GM18520 (cell line): ENCODE results near the gene IPMK.
"Not testable (repeated sequence)": the region's sequence is repeated elsewhere in the genome, so short reads cannot be mapped to it uniquely, and the experiment has no call there.

Experiments
- ATAC-seq: cut with Tn5 transposase; IDR thresholded peaks from one replicate; pipeline ENCODE4 v1.9.1; 2021; ENCODE audit not compliant: unreplicated experiment

Gene IPMK

DNA sequence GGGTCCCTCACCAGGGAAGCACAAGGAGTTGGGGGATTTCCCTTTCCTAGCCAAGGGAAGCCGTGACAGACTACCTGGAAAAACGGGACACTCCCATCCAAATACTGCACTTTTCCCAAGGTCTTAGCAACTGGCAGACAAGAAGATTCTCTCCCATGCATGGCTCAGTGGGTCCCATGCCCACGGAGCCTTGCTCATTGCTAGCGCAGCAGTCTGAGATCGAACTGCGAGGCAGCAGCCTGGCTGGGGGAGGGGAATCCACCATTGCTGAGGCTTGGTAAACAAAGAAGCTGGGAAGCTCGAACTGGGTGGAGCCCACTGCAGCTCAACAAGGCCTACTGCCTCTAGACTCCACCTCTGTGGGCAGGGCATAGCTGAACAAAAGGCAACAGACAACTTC lies 37.8 kb downstream of the IPMK start:
- not testable (repeated sequence) for ATAC-seq

DNA sequence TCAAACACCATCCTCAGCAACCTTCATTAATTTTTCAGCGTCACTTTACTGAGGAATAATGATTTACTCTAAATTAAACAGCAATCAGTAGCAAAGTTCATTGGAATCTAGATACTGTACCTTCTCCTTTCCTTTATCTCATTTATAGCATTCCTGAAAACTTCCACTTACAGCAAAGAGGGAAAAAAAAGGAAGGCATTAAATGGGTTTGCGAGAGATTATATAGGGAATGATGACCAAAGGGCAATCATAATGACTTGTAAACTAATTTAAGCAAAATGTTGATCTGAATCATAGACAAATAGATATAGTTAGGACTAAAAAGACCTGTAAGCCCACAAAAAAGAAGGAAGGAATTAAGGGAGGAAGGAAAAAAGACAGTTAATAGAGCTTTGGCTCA lies 42.0 kb downstream of the IPMK start:
- ATAC-seq: no peak

DNA sequence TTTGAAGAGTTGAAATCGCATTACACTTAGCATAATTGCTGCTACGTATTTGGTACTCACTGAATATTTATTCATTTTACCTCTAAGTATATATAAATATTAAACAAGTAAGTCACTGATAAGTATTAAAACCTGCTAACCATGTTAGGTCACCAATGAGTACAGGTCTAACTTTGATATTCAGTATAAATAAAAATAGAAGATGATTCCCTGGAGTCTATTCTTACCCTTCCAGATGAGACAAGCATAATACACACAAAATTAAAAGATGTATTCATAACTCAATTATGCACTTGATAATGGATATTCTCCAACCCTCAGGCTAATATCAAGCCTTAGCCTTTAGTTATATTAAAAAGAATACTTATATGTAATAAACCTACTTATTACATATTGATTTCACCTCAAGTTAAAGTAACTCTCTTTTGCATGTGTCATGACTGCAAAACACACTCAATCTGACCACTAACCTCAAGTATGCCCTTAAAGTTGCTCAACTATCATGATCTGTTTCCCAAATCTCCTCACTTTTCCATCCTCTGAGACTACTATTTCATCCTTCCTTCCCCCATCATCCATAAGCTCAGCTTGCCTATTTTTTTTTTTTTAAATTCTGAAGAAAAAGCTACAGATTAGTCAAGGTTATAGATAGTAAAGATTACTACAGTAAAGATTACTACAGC lies 46.8 kb downstream of the IPMK start:
- ATAC-seq: no peak

DNA sequence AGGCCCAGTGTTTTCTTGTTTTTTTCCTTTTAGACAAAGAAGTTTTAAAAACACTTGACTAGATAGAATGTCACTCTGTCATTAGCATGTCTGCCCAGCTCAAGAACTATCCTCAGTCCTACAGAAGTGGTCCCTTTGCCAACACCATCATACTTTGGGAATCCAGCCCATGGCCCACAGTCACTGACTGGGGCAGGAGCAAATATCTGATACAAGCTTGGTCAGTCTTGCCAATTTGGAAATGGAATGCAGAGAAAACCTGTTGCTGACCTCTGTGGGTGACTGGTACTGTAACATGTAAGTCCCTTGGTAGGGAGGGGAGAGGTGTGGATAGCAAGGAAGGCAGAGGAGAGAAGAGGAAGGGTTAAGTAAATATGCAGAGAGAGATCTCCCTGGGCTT lies 47.8 kb downstream of the IPMK start:
- ATAC-seq: no peak

DNA sequence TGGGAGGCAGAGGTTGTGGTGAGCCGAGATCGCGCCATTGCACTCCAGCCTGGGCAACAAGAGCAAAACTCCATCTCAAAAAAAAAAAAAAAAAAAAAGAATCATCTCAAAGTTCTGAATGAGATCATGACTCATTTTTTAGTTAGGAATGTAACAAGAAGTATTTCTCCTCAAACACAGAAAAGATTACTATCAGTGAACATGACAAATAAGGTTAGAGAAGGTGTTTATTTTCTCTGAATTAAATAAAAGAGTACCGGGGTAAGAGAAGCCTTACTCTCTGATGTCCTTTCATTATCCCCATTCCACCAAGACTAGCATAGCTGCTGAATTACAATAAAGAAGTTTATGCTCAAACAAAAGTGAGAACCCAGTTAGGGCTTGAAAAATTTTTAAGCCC lies 50.1 kb downstream of the IPMK start:
- no peak for ATAC-seq

DNA sequence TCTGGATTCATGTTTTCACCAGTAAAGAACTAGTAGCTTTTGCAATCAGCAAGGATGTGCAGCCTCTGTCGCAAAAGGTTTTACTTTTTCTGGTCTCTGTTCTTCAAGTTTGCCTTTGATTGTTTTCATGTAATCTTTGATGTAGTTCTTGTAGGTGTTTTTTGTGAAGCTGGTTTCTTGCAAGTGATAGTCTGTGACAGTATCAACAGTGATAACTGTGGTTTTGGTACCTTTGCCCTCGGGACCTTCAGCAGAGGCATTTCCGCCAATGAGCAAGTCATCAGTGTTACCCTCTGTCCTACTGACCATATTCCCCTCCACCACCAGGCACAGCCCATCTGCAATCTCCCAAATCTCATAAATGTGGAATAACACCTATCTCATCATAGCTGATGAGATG lies 55.1 kb downstream of the IPMK start:
- ATAC-seq: no peak

DNA sequence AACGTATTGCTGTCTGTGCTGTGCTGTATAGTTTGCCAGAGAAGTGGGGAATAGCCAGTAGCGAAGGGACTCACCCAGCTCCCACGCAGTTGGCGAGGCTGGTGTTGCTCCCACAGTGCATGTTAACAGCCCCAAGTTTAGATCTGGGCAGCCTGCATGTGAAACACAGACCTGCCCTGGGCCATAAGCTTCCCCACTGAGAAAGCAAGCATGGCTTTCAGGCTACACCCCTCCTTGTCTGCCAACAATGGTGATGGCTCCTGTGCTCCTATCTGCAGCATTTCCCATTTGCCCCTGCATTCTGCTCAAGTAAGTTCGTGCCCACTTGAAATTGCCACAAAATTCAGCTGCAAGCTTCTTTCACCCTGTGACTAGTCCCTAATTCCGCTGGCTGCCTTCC lies 57.5 kb downstream of the IPMK start:
- no peak for ATAC-seq

DNA sequence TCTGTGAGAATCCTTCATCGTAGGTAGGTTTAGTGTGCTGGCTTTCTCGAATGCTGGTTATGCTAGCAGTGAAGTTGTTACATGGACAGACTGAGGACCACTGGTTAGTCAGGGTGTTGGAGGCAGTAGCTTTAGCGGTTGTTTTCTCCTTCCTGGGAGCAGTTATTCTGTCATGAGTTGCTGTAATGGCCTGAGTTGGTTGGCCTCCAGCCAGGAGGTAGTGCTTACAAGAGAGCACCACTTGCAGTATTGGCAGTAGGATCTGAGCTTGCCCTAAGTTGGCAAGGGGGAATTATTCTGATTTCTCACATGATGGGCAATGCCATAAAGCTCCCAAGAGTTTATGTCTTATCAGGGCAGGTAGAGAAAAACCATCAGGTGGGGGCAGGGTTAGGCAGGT lies 58.0 kb downstream of the IPMK start:
- ATAC-seq: no peak

DNA sequence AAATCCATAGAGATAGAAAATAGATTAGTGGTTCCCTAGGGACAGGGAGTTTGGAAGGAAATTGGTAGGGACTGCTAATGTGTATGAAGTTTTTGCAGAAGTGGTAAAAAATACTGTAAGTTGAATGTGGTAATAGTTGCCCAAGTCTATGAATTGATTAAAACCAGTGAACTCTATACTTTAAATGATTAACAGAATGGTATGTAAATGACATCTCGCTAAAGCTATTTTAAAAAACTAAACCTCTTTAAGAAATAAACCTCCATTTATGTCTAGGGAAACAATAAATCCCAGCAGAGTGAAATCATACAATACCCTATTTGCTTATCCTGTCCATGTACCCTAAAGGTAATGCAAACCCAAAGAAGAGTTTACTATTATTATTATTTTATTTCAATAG lies 61.4 kb downstream of the IPMK start:
- no peak for ATAC-seq

DNA sequence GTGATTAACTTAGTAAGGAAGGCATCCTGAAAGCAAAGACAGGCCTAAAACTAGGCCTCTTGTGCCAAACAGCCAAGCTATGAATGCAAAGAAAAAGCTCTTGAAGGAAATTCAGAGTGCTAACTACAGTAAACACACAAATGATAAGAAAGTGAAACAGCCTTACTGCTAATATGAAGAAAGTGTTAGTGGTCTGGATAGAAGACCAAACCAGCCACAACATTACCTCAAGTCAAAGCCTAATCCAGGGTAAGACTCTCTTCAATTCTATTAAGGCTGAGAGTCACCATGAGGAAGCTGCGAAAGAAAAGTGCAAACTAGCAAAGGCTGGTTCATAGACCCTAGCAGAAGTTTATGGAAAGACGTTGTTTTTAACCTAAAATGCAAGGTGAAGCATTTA lies 66.0 kb downstream of the IPMK start:
- no peak for ATAC-seq

DNA sequence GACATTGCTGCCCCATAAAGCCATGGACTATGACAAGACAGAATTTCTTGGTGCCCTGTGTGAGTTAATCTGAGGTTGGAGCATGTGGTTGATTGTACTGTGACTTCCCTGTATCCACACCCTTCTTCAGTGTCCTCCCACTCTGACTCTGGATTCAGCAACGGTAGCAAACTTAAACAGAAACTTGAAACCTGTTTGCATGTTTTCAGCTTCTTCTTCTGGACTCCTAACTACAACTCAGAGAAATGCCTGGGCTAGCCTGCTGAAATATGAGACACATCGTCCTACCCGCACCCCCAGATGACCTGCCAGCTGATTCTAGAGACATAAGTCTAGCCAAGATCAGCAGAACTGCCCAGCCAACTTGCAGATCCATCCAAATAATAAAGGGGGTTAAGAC lies 78.4 kb downstream of the IPMK start:
- no peak for ATAC-seq

DNA sequence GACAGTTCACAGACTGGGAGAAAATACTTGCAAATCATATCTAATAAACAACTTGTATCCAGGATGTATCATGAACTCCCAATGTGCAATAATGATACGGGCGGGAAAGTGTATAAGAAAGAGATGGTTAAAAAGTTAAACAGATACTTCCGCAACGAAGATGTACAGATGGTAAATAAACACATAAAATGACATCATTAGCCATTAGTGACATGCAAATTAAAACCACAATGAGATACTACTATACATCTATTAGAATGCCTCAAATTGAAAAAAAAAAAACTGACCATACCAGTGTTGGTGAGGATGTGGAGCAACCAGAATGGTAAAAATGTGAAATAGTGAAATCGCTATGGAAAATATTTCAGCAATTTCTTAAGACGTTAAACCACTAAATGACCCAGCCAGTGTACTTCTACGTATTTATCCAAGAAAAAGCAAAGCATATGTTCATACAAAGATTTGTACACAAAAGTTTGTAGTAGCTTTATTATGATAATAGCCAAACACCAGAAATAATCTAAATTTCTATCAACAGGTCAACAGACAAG lies 83.5 kb downstream of the IPMK start:
- ATAC-seq: no peak

DNA sequence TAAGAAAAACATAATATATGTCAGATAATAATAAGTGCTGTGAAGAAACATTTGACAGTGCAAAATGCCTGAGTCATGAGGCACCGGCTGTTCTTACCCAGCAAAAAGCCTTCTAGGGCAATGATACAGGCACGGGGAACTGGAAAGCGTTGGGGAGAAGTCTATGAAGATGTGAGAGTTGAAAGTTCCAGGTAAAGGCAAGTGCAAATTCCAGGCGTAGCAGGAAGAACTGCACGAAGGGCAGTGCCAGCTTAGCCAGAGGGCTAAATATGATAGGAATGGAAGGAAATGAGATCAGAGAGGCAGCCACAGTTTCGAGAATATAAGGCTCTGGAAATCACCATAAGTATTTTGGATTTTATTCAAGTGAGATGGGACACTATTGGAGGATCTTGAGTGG lies 87.0 kb downstream of the IPMK start:
- no peak for ATAC-seq

DNA sequence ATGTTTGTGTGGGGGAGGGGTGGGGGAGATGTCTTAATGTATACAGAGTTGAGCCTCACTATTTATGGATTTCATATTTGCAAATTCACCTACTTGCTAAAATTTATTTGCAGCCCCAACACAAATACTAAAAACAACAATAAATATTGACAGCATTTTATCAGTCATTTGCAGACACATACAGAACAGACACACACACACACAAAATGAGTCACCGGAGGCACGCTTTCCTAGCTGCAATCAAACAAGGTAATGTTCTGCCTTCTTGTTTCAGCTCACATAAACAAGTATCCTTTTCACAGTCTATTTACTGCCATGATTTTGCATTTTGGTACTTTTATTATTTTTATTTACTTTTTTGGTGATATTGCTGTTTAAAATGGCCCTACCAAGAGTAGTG lies 88.5 kb downstream of the IPMK start:
- no peak for ATAC-seq

DNA sequence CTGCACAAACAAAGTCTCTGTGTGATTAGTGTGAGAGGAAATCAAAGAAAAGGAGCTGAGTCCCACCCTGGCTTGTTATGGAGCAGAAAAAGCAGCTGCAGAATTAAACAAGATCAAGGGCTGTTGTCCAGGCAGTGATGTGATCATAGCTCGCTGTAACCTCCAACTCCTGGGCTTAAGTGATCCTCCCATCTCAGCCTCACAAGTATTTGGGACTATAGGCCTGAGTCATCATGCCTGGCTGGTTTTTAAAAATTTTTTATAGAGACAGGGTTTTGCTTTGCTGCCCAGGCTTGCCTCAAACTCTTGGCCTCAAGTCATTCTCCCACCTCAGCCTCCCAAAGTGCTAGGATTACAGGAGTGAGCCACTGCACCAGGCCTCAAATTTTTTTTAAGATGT lies 88.9 kb downstream of the IPMK start:
- no peak for ATAC-seq

DNA sequence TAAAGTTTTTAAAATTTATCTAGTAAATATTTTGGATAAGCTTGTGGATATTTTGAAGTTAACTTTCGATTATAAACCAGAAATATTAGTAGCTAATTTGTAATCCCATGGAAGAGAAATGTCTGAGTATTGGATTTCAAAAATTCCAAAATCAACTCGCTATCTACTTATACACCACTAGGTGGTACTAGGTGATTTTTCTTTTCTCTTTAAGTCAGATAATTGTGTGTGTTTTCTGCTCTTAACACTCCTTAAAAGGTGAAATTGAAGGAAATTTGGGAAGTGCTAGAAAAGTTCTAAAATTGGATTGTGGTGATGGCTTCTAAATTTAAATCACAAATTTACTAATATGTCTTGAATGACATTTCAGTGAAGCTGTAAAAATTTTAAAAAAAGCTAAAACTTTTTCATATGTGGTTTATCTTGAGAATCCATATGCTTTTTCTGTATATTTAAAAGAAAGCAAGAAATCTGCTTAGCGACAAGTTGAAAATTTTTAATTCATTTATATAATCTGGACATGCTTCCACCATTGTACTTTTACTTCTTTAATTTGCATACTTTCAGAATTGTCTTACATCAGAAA lies 90.2 kb downstream of the IPMK start:
- ATAC-seq: no peak

DNA sequence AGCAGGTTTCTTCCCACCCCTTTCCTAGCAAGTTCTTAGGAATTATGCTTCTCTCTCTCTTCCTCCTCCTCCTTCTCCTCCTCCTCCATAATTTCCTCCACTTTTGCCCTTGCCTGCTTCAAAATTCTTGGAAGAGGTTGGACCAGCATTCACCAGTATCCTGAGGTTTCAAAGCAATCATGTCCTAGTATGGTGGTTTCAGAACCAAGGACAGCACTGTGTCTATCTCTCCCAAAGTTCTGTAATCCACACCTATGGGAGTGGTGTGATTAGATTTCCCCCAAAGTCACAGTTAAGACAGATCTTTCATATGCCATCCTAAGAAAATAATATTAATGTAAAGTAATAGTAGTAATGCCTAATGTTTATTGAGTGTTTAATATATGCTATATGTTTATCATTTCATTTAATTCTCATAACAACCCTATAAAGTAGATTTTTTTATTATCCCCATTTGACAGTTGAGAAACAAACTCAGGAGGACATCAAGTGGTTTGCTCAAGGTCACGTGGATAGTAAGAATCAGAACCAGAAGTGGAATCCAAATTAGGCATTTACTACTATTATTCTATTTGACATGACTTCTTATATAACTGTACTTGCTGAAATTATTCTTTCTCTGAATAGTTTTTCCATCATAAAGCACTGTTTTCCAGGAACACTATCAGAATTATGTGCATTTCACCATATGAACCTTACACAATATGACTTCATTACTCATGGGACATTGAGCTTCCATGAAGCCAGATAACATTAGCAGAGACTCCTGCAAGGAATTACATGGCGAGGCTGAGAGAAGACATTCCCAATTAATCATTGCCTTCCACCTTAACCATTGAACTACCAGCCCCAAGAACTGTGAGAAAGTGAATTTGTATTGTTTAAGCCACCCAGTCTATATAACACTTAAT lies 91.4 kb downstream of the IPMK start:
- ATAC-seq: no peak

DNA sequence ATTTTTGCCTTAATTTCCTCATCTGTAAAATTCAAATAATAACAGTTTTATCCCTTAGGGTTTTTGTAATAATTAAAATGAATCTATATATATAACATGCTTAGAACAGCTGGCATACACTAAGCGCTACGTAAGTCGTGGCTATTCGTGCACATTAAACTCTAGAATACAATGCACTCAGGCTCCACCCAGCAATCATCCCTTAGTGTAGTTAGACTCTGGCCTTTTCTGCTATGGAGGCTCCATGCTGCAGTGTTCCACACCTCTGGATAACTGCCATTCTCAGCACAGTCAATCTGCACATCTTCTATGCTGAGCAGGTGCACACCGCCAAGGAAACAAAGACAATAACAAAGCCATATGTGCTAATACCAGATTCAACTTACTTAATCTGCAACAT lies 92.9 kb downstream of the IPMK start:
- no peak for ATAC-seq

DNA sequence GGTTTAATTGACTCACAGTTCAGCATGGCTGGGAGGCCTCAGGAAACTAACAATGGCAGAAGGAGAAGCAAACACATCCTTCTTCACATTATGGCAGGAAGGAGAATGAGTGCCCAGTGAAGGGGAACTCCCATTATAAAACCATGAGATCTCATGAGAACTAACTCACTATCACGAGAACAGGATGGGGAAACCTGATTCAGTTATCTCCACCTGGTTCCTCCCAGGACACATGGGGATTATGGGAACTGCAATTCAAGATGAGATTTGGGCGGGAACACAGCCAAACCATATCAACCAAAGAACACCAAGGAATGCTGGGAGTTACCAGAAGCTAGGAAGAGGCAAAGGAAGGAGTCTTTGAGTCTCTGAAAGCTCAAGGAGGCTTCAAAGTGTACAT lies 94.3 kb downstream of the IPMK start:
- no peak for ATAC-seq

DNA sequence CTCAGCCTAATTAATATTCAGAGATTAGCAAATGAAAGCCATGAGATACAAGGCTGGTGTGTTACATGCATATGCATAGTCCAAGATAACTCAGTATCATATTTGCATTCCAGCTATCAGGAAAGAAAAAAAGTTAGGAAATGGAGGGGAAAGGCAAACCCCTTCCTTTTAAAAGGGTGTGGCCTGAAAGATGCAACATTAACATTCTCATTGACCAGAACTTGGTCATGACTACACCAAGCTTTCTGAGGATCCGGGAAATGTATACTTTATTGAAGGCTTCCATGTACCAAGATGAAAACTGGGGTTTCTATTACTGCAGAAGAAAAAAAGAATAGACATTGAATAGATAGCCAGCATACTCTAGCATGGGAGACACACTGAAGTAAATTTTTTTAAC lies 96.5 kb downstream of the IPMK start:
- no peak for ATAC-seq

DNA sequence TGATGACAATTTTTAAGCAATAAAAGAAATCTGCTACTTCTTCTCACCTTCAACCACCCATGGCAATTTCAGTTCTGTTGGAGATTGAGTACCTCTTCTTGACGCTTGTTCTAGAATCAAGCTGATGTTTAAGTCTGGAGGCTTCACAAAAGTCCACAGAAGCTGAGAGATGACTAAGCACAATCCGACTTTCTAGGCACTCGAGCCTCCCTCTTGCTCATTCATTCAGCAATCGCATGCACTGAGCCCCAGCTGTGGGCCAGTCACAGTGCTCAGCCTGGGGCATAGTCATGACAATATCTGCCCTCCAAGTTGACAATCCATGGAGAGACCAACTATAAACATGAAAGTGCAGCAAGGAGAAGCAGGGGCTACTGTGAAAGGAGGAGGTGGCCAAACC lies 103.2 kb downstream of the IPMK start:
- ATAC-seq: no peak

DNA sequence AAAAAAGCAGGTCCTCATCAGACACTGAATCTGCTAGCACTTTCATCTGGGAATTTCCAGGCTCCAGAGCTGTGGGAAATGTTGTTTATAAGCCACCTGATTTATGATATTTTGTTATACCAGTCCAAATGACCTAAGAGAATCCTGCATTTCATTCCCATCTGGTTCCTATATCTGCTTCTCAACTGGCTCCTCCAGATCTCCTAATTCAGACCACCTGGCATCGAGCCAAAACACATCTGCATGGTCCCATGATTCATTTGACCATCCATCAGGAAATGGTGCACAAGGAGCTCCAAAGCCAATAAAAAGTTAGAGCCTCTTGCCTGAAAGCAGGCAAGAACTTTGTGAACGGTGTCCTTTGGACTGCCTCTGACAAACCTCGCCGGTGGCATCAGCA lies 108.9 kb downstream of the IPMK start:
- no peak for ATAC-seq
